ENCODE results near the gene PRICKLE2.

PRICKLE2 gene

GRCh38 chr3:64224826-64225610 lies at the start of gene PRICKLE2:
Gene PRICKLE2 (minus strand): TSS chr3:64225466. CDS start chr3:64198927, 26,539 bp downstream.
- ATAC-seq (no peak), DNase-seq (no peak)

- ATAC-seq: no peak
These were observed 47.6 kb upstream of the PRICKLE2 start for GRCh38 chr3:64272842-64273241.

GRCh38 chr3:64272271-64272670 lies 47.0 kb upstream of the PRICKLE2 start:
- ATAC-seq (no peak), DNase-seq (no peak)

More at GRCh38 chr3:64272842-64273241, 47.6 kb upstream of the PRICKLE2 start:
- DNase-seq: no peak

GRCh38 chr3:64271631-64272030 lies 46.4 kb upstream of the PRICKLE2 start:
- ATAC-seq: no peak
- DNase-seq: no peak

- ATAC-seq (no peak), DNase-seq (no peak)
These were observed 45.6 kb upstream of the PRICKLE2 start for GRCh38 chr3:64270866-64271260.

GRCh38 chr3:64270142-64270865 lies 45.0 kb upstream of the PRICKLE2 start:
- no peak for ATAC-seq
- DNase-seq: no peak

- ATAC-seq (no peak), DNase-seq (no peak)
These were observed 43.7 kb upstream of the PRICKLE2 start for GRCh38 chr3:64268926-64269325.

GRCh38 chr3:64267721-64268604 lies 42.7 kb upstream of the PRICKLE2 start:
- DNase-seq (no peak), ATAC-seq (no peak)

- no peak for DNase-seq
- ATAC-seq: no peak
These were observed 41.7 kb upstream of the PRICKLE2 start for GRCh38 chr3:64266983-64267382.

- DNase-seq (no peak), ATAC-seq (no peak)
These were observed 41.0 kb upstream of the PRICKLE2 start for GRCh38 chr3:64266065-64266931.

GRCh38 chr3:64265646-64266045 lies 40.4 kb upstream of the PRICKLE2 start:
- DNase-seq (no peak), ATAC-seq (no peak)

GRCh38 chr3:64264501-64265109 lies 39.3 kb upstream of the PRICKLE2 start:
- DNase-seq (no peak), ATAC-seq (no peak)

- DNase-seq: no peak
- no peak for ATAC-seq
These were observed 37.4 kb upstream of the PRICKLE2 start for GRCh38 chr3:64262574-64263114.

GRCh38 chr3:64260431-64260830 lies 35.2 kb upstream of the PRICKLE2 start:
- no peak for DNase-seq
- no peak for ATAC-seq

- ATAC-seq (no peak), DNase-seq (no peak)
These were observed 34.4 kb upstream of the PRICKLE2 start for GRCh38 chr3:64259636-64260035.

- DNase-seq (no peak), ATAC-seq (no peak)
These were observed 32.0 kb upstream of the PRICKLE2 start for GRCh38 chr3:64257100-64257755.

GRCh38 chr3:64255741-64256340 lies 30.6 kb upstream of the PRICKLE2 start:
- ATAC-seq: no peak
- no peak for DNase-seq

- DNase-seq (no peak), ATAC-seq (no peak)
These were observed 29.2 kb upstream of the PRICKLE2 start for GRCh38 chr3:64254443-64254842.

GRCh38 chr3:64253689-64254088 lies 28.4 kb upstream of the PRICKLE2 start:
- ATAC-seq (no peak), DNase-seq (no peak)

- ATAC-seq (no peak), DNase-seq (no peak)
These were observed 25.8 kb upstream of the PRICKLE2 start for GRCh38 chr3:64251019-64251418.

Data from stimulated activated naive CD8-positive, alpha-beta T cell treated with anti-CD3 and anti-CD28 coated beads, Interleukin-15, Interleukin-2, amounts not matched to agents 100 U/mL and 50 U/mL, for 24 hours (primary cell).